ENCODE measurements around the gene VSTM2A.

- no peak for TF ChIP-seq CTCF (IDR thresholded peaks at IDR 0.05 in 4 of 5, conservative IDR thresholded peaks at IDR 0.05 in 1 of 5)
- TF ChIP-seq POLR2A (IDR thresholded peaks at IDR 0.05), result no peak
Observed at GRCh38 chr7:54565432-54565831, 23.3 kb downstream of the VSTM2A start.
